Caco-2 (cell line): ENCODE results near the gene CDHR2. TPM values are rescaled to one million over a fixed set of nuclear protein-coding genes. Genes with fewer than 3 reads are reported as not detected.

ENCODE experiments used
- BruUV-seq: library from RNA; stranded (reverse); fragments of 400-500 nt; replicated peaks from 2 replicates; lab custom pipeline; 2021; lab: Mats Ljungman, UMichigan
- CTCF ChIA-PET: fragments of 300-600 bp; sonication (Branson Sonifier 250); formaldehyde crosslinking; loops from one replicate; lab custom pipeline; 2022; ENCODE audit warnings: antibody characterized with exemption; lab: Charles Lee
- POLR2A ChIA-PET: fragments of 300-600 bp; sonication (Branson Sonifier 250); formaldehyde crosslinking; loops from one replicate; lab custom pipeline; 2022; ENCODE audit warnings: antibody characterized with exemption; lab: Charles Lee
- DNase-seq, 2 experiments: peaks; one replicate each; pipeline versions ENCODE4 v3.0.0 to v3.0.0-alpha.2; 2020 to 2022
- H3K27me3 ChIP-seq: replicated peaks from 2 replicates; pipeline ENCODE4 v1.6.0; 2011; ENCODE audit warnings: low read length; ENCODE audit not compliant: control insufficient read depth, insufficient read depth
- H3K36me3 ChIP-seq: 2 replicates; pipeline ENCODE4 v1.5.1; 2011; ENCODE audit warnings: low read length; ENCODE audit not compliant: control insufficient read depth, insufficient read depth
- H3K4me1 ChIP-seq: fragments of 250-450 bp; sonication (Bioruptor Pico); 2 replicates; pipeline ENCODE4 v1.5.1; 2020; ENCODE audit warnings: mild to moderate bottlenecking
- H3K4me3 ChIP-seq: 2 replicates; pipeline ENCODE4 v1.5.1; 2011; ENCODE audit warnings: low read depth, mild to moderate bottlenecking, control low read depth, low read length
- H3K9me3 ChIP-seq: fragments of 250-450 bp; sonication (Bioruptor Pico); 2 replicates; pipeline ENCODE4 v1.5.1; 2020; ENCODE audit warnings: mild to moderate bottlenecking, moderate library complexity
- H3K27ac Mint-ChIP-seq: one replicate; pipeline ENCODE4 v1.8.0; 2022; ENCODE audit warnings: mixed read lengths; ENCODE audit not compliant: unreplicated experiment
- H3K27me3 Mint-ChIP-seq: one replicate; pipeline ENCODE4 v1.8.0; 2022; ENCODE audit warnings: mixed read lengths; ENCODE audit not compliant: insufficient read depth, unreplicated experiment
- H3K36me3 Mint-ChIP-seq: one replicate; pipeline ENCODE4 v1.8.0; 2022; ENCODE audit warnings: mild to moderate bottlenecking, mixed read lengths; ENCODE audit not compliant: insufficient read depth, unreplicated experiment
- H3K4me1 Mint-ChIP-seq: one replicate; pipeline ENCODE4 v1.8.0; 2022; ENCODE audit warnings: low read depth, mixed read lengths; ENCODE audit not compliant: unreplicated experiment
- H3K4me3 Mint-ChIP-seq: one replicate; pipeline ENCODE4 v1.8.0; 2022; ENCODE audit warnings: mild to moderate bottlenecking, moderate library complexity, mixed read lengths; ENCODE audit not compliant: unreplicated experiment
- H3K9me3 Mint-ChIP-seq: one replicate; pipeline ENCODE4 v1.8.0; 2022; ENCODE audit warnings: mixed read lengths; ENCODE audit not compliant: unreplicated experiment
- CTCF ChIP-seq, 2 experiments: fragments of 200-600 bp in 1 of 2; IDR thresholded peaks; 1 replicate in 1 of 2; 2 replicates in 1 of 2; pipeline versions ENCODE4 v1.5.1 to v1.8.0; 2011 to 2022; ENCODE audit warnings: antibody characterized with exemption in 1 of 2, control low read depth in 1 of 2, inconsistent platforms in 1 of 2, low read depth in 1 of 2, low read length in 1 of 2, mild to moderate bottlenecking in 1 of 2, moderate library complexity in 1 of 2; ENCODE audit not compliant: insufficient read depth in 1 of 2, severe bottlenecking in 1 of 2, unreplicated experiment in 1 of 2
- intact Hi-C: fragments of 100-400 bp; cut with micrococcal nuclease; formaldehyde crosslinking; loops from one replicate; pipeline ENCODE4 v1.10.0; 2022; ENCODE audit not compliant: unreplicated experiment
- total RNA-seq: library from RNA; stranded (reverse); gene quantifications from 2 replicates; pipeline ENCODE4 v1.2.3, GENCODE V29; 2022

The CDHR2 gene
- total RNA-seq, 1 experiment from 2014 or later = 0.59 TPM

GRCh38 chr5:176629317-176629852, 80.2 kb downstream of the CDHR2 start:
- H3K4me1 ChIP-seq = peaks cover 7% of the 10 kb centered on the region
- H3K27me3 ChIP-seq = peaks cover 5% of the 10 kb centered on the region
- no peak for DNase-seq
- no peaks in the 10 kb centered on the region for H3K4me1 Mint-ChIP-seq
- CTCF ChIA-PET = no interaction called here
- TF ChIP-seq CTCF (IDR thresholded peaks at IDR 0.05; ENCODE audit: insufficient read depth in 1 of 2, low read depth in 1 of 2, low read length in 1 of 2, severe bottlenecking in 1 of 2, unreplicated experiment in 1 of 2) = no peak
- H3K4me3 ChIP-seq = no peak overlapping the region
- H3K9me3 ChIP-seq = no peaks in the 10 kb centered on the region
- peaks cover 37% of the 10 kb centered on the region for H3K27me3 Mint-ChIP-seq
- no peak overlapping the region for H3K27ac Mint-ChIP-seq
- H3K36me3 ChIP-seq = no peaks in the 10 kb centered on the region
- no TSS peak for BruUV-seq
- no peak overlapping the region for H3K4me3 Mint-ChIP-seq
- POLR2A ChIA-PET = no interaction called here
- H3K9me3 Mint-ChIP-seq = no peaks in the 10 kb centered on the region
- no peaks in the 10 kb centered on the region for H3K36me3 Mint-ChIP-seq
- intact Hi-C loops = no loop called here

- peak within 1 kb of the TSS; percentile 67 for H3K4me3 Mint-ChIP-seq
- POLR2A ChIA-PET = no interaction called here
- Histone ChIP-seq H3K36me3 (no peaks in the 10 kb centered on the region), H3K27me3 (peaks cover 5% of the 10 kb centered on the region), H3K4me1 (peaks cover 7% of the 10 kb centered on the region), H3K4me3 (peak within 1 kb of the TSS; percentile 39), H3K9me3 (no peaks in the 10 kb centered on the region)
- DNase-seq = peak in 1 of 2 experiments; percentile 75
- intact Hi-C loops = no loop called here
- CTCF ChIA-PET = interaction anchor here (0.5 to 1.2 kb wide), 3 partner anchors 30 to 302 kb away, joined by 3 to 10 read pairs (median 4); no protein-coding TSS in a partner anchor
- H3K27me3 Mint-ChIP-seq = peaks cover 40% of the 10 kb centered on the region
- no peaks in the 10 kb centered on the region for H3K4me1 Mint-ChIP-seq
- no peak within 1 kb of the TSS for H3K27ac Mint-ChIP-seq
- H3K36me3 Mint-ChIP-seq = no peaks in the 10 kb centered on the region
- TF ChIP-seq CTCF (IDR thresholded peaks at IDR 0.05; ENCODE audit: insufficient read depth in 1 of 2, low read depth in 1 of 2, low read length in 1 of 2, severe bottlenecking in 1 of 2, unreplicated experiment in 1 of 2) = no peak
- BruUV-seq = no TSS peak
- no peaks in the 10 kb centered on the region for H3K9me3 Mint-ChIP-seq
Measured at GRCh38 chr5:176629853-176630680, 80.9 kb downstream of the CDHR2 start, which contains the start of the genes EIF4E1B and SNCB. EIF4E1B (plus strand) TSS chr5:176630675; CDS start chr5:176642788, 12,113 bp downstream. SNCB (minus strand) TSS chr5:176630534; CDS start chr5:176629654, 880 bp downstream.

GRCh38 chr5:176630681-176631222, 81.6 kb downstream of the CDHR2 start:
- H3K4me1 Mint-ChIP-seq = no peaks in the 10 kb centered on the region
- no peaks in the 10 kb centered on the region for H3K36me3 ChIP-seq
- ChIA-PET POLR2A (no interaction called here), CTCF (interaction anchor here (1.0 to 1.2 kb wide), 2 partner anchors 30 to 61 kb away, joined by 3 to 10 read pairs; no protein-coding TSS in a partner anchor)
- H3K36me3 Mint-ChIP-seq = no peaks in the 10 kb centered on the region
- peaks cover 3% of the 10 kb centered on the region for H3K27me3 ChIP-seq
- H3K9me3 ChIP-seq = no peaks in the 10 kb centered on the region
- peaks cover 7% of the 10 kb centered on the region for H3K4me1 ChIP-seq
- DNase-seq = no peak
- peaks cover 41% of the 10 kb centered on the region for H3K27me3 Mint-ChIP-seq
- no TSS peak for BruUV-seq
- no peak for TF ChIP-seq CTCF (IDR thresholded peaks at IDR 0.05; ENCODE audit: insufficient read depth in 1 of 2, low read depth in 1 of 2, low read length in 1 of 2, severe bottlenecking in 1 of 2, unreplicated experiment in 1 of 2)
- H3K9me3 Mint-ChIP-seq = no peaks in the 10 kb centered on the region
- intact Hi-C loops = no loop called here
- no peak overlapping the region for H3K27ac Mint-ChIP-seq
- peak overlapping the region; percentile 67 for H3K4me3 Mint-ChIP-seq
- H3K4me3 ChIP-seq = peak overlapping the region; percentile 39
